Measurements from ENCODE around the gene SORBS1.

The SORBS1 gene

DNA sequence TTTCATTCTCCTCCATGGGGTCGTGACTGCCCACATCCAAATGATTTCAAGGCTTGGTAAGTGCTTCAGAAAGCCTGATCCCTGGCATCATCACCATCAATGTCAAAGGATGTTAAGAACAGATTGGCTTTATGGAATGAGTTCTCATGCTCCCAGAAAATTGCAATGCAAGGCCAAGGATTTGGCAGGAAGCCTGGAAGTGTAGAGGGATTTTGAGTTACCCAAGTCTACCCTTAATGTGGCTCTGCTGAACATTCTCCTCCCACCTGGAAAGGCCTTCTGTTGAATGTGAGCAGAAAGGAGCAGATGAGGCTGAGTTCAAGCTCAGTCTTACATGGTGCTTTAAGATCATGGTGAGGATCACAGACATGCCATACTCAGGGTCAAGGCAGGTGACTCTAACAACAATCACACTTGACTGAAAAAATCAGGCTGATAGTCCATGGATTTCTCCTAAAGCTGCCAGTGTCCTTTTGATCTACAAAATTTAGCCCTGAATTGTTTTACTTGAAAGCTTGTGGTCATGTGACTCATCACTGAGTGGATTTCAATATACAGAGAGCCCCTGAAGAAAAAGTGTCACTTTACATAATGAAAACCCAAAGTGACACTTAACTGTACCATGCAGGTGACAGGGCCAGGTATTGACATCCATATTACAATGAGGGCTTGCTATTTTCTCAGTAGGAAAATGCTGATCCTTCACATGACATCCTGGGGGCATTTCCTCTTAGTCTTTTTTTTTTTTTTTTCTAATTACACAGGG lies 159.3 kb downstream of the SORBS1 start (continued):
- TF ChIP-seq, protein P1, sequence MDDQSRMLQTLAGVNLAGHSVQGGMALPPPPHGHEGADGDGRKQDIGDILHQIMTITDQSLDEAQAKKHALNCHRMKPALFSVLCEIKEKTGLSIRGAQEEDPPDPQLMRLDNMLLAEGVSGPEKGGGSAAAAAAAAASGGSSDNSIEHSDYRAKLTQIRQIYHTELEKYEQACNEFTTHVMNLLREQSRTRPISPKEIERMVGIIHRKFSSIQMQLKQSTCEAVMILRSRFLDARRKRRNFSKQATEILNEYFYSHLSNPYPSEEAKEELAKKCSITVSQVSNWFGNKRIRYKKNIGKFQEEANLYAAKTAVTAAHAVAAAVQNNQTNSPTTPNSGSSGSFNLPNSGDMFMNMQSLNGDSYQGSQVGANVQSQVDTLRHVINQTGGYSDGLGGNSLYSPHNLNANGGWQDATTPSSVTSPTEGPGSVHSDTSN (CRISPR knock-in tag; IDR thresholded peaks at IDR 0.05), result no peak
- no peak for TF ChIP-seq ZNF132 (tag by site-specific recombination; IDR thresholded peaks at IDR 0.05; ENCODE audit: borderline replicate concordance)
- TF ChIP-seq ZNF660 (tag by site-specific recombination; IDR thresholded peaks at IDR 0.05), result no peak
- TF ChIP-seq, protein P2, sequence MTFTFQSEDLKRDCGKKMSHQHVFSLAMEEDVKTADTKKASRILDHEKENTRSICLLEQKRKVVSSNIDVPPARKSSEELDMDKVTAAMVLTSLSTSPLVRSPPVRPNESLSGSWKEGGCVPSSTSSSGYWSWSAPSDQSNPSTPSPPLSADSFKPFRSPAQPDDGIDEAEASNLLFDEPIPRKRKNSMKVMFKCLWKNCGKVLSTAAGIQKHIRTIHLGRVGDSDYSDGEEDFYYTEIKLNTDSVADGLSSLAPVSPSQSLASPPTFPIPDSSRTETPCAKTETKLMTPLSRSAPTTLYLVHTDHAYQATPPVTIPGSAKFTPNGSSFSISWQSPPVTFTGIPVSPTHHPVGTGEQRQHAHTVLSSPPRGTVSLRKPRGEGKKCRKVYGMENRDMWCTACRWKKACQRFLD (tag by site-specific recombination; IDR thresholded peaks at IDR 0.05), result no peak

DNA sequence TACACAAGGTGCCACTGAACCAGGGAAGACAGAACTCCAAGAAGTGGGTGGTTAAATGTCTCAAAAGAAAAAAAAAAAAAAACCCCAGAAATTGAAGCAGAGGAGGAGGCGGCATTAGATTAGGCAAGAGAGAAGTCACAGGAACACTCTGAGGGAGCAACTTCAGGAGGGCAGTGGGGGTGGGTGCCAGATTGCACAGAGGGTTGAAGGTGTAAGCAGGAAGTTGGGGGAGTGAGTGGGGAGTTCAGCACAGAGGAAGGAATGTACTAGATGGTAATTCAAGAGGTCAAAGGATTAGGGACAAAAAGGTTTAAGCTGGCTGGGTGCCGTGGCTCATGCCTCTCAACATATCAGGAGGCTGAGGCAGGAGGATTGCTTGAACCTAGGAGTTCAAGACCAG lies 160.4 kb downstream of the SORBS1 start:
- TF ChIP-seq, protein P3, sequence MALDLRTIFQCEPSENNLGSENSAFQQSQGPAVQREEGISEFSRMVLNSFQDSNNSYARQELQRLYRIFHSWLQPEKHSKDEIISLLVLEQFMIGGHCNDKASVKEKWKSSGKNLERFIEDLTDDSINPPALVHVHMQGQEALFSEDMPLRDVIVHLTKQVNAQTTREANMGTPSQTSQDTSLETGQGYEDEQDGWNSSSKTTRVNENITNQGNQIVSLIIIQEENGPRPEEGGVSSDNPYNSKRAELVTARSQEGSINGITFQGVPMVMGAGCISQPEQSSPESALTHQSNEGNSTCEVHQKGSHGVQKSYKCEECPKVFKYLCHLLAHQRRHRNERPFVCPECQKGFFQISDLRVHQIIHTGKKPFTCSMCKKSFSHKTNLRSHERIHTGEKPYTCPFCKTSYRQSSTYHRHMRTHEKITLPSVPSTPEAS (tag by site-specific recombination; IDR thresholded peaks at IDR 0.05), result no peak
- TF ChIP-seq ZFHX2 (tag by site-specific recombination; conservative IDR thresholded peaks at IDR 0.05) (peak; percentile 90), EGR2 (tag by site-specific recombination; IDR thresholded peaks at IDR 0.05; ENCODE audit: low read depth) (peak; percentile 97)
- ChIA-PET CTCF (interaction anchor here (0.6 to 5.7 kb wide), 4 partner anchors 26 to 1819 kb away, joined by 3 to 42 read pairs (median 6); no protein-coding TSS in a partner anchor), POLR2A (no interaction called here)
- Histone ChIP-seq H3K4me1 (ENCODE audit: control insufficient read depth, insufficient read depth, low read length) (no peaks in the 10 kb centered on the region), H3K4me3 (ENCODE audit: low read depth, low read length) (no peak overlapping the region), H3K9me3 (ENCODE audit: control insufficient read depth, insufficient read depth, low read depth, low read length) (no peaks in the 10 kb centered on the region), H3K36me3 (ENCODE audit: control insufficient read depth in 2 of 2, insufficient read depth in 1 of 2, low read length in 2 of 2) (no peaks in the 10 kb centered on the region), H3K27ac (ENCODE audit: extremely low read depth, low read depth, low read length) (no peak overlapping the region)

DNA sequence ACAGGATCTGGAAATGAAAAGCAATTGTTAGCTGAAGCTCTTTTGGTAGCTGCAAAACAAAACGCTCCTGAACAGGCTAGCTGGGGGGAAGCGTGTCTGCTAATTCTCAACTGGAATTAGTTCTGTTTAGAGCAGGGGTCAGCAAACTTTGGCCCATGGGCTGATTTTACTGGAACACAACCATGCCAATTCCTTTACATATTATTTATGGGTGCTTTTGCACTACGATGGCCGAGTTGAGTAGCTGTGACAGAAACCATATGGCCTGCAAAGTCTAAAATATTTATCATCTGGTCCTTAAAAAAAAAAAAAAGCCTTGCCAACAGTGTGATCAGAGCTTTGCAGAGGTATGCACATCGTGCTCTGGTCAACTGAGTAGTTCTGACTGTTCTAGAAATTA lies 162.0 kb downstream of the SORBS1 start:
- H3K9me3 ChIP-seq (ENCODE audit: control insufficient read depth, insufficient read depth, low read depth, low read length), result no peaks in the 10 kb centered on the region
- H3K36me3 ChIP-seq (ENCODE audit: control insufficient read depth in 2 of 2, insufficient read depth in 1 of 2, low read length in 2 of 2), result no peaks in the 10 kb centered on the region
- ChIA-PET CTCF (interaction anchor here (0.9 to 2.5 kb wide), 4 partner anchors 24 to 202 kb away, joined by 3 to 9 read pairs (median 6); no protein-coding TSS in a partner anchor), POLR2A (no interaction called here)
- H3K4me3 ChIP-seq (ENCODE audit: low read depth, low read length), result no peak overlapping the region
- no peaks in the 10 kb centered on the region for H3K4me1 ChIP-seq (ENCODE audit: control insufficient read depth, insufficient read depth, low read length)
- TF ChIP-seq KLF9 (tag by site-specific recombination; IDR thresholded peaks at IDR 0.05; ENCODE audit: low read depth) (no peak), SP2 (tag by site-specific recombination; IDR thresholded peaks at IDR 0.05) (no peak), KLF10 (tag by site-specific recombination; IDR thresholded peaks at IDR 0.05) (no peak), ZNF37A (tag by site-specific recombination; IDR thresholded peaks at IDR 0.05) (no peak), ZNF426 (tag by site-specific recombination; IDR thresholded peaks at IDR 0.05) (no peak), ZNF514 (tag by site-specific recombination; IDR thresholded peaks at IDR 0.05) (no peak)
- TF ChIP-seq, protein P4, sequence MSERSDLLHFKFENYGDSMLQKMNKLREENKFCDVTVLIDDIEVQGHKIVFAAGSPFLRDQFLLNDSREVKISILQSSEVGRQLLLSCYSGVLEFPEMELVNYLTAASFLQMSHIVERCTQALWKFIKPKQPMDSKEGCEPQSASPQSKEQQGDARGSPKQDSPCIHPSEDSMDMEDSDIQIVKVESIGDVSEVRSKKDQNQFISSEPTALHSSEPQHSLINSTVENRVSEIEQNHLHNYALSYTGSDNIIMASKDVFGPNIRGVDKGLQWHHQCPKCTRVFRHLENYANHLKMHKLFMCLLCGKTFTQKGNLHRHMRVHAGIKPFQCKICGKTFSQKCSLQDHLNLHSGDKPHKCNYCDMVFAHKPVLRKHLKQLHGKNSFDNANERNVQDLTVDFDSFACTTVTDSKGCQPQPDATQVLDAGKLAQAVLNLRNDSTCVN (tag by site-specific recombination; optimal IDR thresholded peaks at IDR 0.05), result no peak
- H3K27ac ChIP-seq (ENCODE audit: extremely low read depth, low read depth, low read length), result no peak overlapping the region

DNA sequence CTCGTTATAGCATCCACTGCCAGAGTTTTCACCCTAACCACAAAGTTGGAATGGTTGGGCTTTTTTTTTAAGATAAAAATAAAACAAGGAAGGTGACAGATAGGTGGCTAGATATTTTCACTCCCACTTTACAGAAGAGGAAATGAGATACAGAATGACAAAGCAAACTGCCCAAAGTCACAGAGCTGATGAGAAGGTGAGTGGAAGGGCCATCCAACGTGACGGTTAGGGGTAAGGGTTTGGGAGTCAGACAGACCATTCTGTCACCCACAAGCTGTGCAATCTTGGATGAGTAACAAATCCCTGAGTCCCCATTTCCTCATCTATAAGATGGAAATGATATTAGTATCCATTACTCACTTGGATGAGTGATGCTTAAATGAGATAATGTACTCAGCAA lies 163.4 kb downstream of the SORBS1 start:
- CTCF ChIA-PET, result interaction anchor here (0.5 to 1.1 kb wide), 4 partner anchors 23 to 362 kb away, joined by 3 to 4 read pairs (median 3); no protein-coding TSS in a partner anchor
- POLR2A ChIA-PET, result no interaction called here
- Histone ChIP-seq H3K4me3 (ENCODE audit: low read depth, low read length) (no peak overlapping the region), H3K27ac (ENCODE audit: extremely low read depth, low read depth, low read length) (no peak overlapping the region), H3K36me3 (ENCODE audit: control insufficient read depth in 2 of 2, insufficient read depth in 1 of 2, low read length in 2 of 2) (no peaks in the 10 kb centered on the region), H3K9me3 (ENCODE audit: control insufficient read depth, insufficient read depth, low read depth, low read length) (no peaks in the 10 kb centered on the region), H3K4me1 (ENCODE audit: control insufficient read depth, insufficient read depth, low read length) (no peaks in the 10 kb centered on the region)
- TF ChIP-seq ZBTB20 (tag by site-specific recombination; IDR thresholded peaks at IDR 0.05), result no peak
- TF ChIP-seq, protein P5, sequence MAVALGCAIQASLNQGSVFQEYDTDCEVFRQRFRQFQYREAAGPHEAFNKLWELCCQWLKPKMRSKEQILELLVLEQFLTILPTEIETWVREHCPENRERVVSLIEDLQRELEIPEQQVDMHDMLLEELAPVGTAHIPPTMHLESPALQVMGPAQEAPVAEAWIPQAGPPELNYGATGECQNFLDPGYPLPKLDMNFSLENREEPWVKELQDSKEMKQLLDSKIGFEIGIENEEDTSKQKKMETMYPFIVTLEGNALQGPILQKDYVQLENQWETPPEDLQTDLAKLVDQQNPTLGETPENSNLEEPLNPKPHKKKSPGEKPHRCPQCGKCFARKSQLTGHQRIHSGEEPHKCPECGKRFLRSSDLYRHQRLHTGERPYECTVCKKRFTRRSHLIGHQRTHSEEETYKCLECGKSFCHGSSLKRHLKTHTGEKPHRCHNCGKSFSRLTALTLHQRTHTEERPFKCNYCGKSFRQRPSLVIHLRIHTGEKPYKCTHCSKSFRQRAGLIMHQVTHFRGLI (tag by site-specific recombination; IDR thresholded peaks at IDR 0.05), result peak; percentile 19; the same call in 1 of the 2 replicates

Data from HEK293 (cell line).